ENCODE results near the gene ZYX. TPM values are rescaled to one million over a fixed set of nuclear protein-coding genes. Genes with fewer than 3 reads are reported as not detected.

ZYX gene
- total RNA-seq, 4 donors from 2014 or later: 111 to 389 (median 146) TPM

- 92 to 100% methylated on average over 1 of the region's 1 CpG for WGBS, 2 donors (ENCODE audit: low coverage in 1 of 2)
These were observed 12.8 kb upstream of the ZYX start for GRCh38 chr7:143368387-143368786.

GRCh38 chr7:143369678-143370651 lies 11.2 kb upstream of the ZYX start:
- ATAC-seq: no peak
- Histone ChIP-seq H3K27ac (no peak overlapping the region), H3K9me3 (no peaks in the 10 kb centered on the region), H3K27me3 (peaks cover 6% of the 10 kb centered on the region), H3K4me3 (no peak overlapping the region), H3K4me1 (no peaks in the 10 kb centered on the region), H3K36me3 (no peaks in the 10 kb centered on the region)
- 81 to 85% methylated on average over 8 to 9 of the region's 12 CpGs for WGBS, 2 donors (ENCODE audit: low coverage in 1 of 2)
- TF ChIP-seq POLR2AphosphoS5 (IDR thresholded peaks at IDR 0.05): no peak
- TF ChIP-seq EP300 (IDR thresholded peaks at IDR 0.05): no peak
- TF ChIP-seq POLR2A (IDR thresholded peaks at IDR 0.05): no peak
- TF ChIP-seq CTCF (IDR thresholded peaks at IDR 0.05): no peak

More at GRCh38 chr7:143368387-143368786, 12.8 kb upstream of the ZYX start:
- TF ChIP-seq CTCF (IDR thresholded peaks at IDR 0.05) (no peak), POLR2A (IDR thresholded peaks at IDR 0.05) (no peak), EP300 (IDR thresholded peaks at IDR 0.05) (no peak)
- H3K27ac ChIP-seq: no peak overlapping the region
- H3K9me3 ChIP-seq: no peaks in the 10 kb centered on the region
- H3K36me3 ChIP-seq: no peaks in the 10 kb centered on the region
- ATAC-seq: no peak
- H3K27me3 ChIP-seq: peaks cover 22% of the 10 kb centered on the region
- H3K4me1 ChIP-seq: no peaks in the 10 kb centered on the region
- H3K4me3 ChIP-seq: no peak overlapping the region

- 32 to 36% methylated on average over 4 of the region's 4 CpGs for WGBS, 2 donors (ENCODE audit: low coverage in 1 of 2)
- peak; percentile 27 for ATAC-seq
- no peaks in the 10 kb centered on the region for H3K9me3 ChIP-seq
- no peaks in the 10 kb centered on the region for H3K36me3 ChIP-seq
- H3K27ac ChIP-seq: no peak overlapping the region
- no peak overlapping the region for H3K4me3 ChIP-seq
- peaks cover 3% of the 10 kb centered on the region for H3K27me3 ChIP-seq
- TF ChIP-seq EP300 (IDR thresholded peaks at IDR 0.05) (no peak), CTCF (IDR thresholded peaks at IDR 0.05) (peak in 1 of 4 experiments; percentile 10), POLR2A (IDR thresholded peaks at IDR 0.05) (no peak), POLR2AphosphoS5 (IDR thresholded peaks at IDR 0.05) (no peak)
- no peaks in the 10 kb centered on the region for H3K4me1 ChIP-seq
These were observed 9.1 kb upstream of the ZYX start for GRCh38 chr7:143372070-143372469.

GRCh38 chr7:143373255-143373794 lies 7.8 kb upstream of the ZYX start:
- ATAC-seq: no peak
- Histone ChIP-seq H3K27me3 (no peaks in the 10 kb centered on the region), H3K4me3 (no peak overlapping the region), H3K9me3 (no peaks in the 10 kb centered on the region), H3K36me3 (no peaks in the 10 kb centered on the region), H3K27ac (no peak overlapping the region), H3K4me1 (peaks cover 0 to 5% (median 0%) of the 10 kb centered on the region in 3 donors)
- no peak for TF ChIP-seq EP300 (IDR thresholded peaks at IDR 0.05)
- TF ChIP-seq CTCF (IDR thresholded peaks at IDR 0.05): no peak
- no peak for TF ChIP-seq POLR2A (IDR thresholded peaks at IDR 0.05)
- TF ChIP-seq POLR2AphosphoS5 (IDR thresholded peaks at IDR 0.05): no peak
- 92 to 100% methylated on average over 1 to 4 of the region's 4 CpGs for WGBS, 2 donors (ENCODE audit: low coverage in 1 of 2)

Data from gastroesophageal sphincter (tissue), 4 donors.